NCI-H774 (cell line): ENCODE data around the gene MAN2A2.
"Not testable (repeated sequence)": the region's sequence is repeated elsewhere in the genome, so short reads cannot be mapped to it uniquely, and the experiment has no call there.

Source experiments
- DNase-seq: peaks from one replicate; lab custom pipeline; 2025; lab: John Stamatoyannopoulos, UW

Gene MAN2A2

DNA sequence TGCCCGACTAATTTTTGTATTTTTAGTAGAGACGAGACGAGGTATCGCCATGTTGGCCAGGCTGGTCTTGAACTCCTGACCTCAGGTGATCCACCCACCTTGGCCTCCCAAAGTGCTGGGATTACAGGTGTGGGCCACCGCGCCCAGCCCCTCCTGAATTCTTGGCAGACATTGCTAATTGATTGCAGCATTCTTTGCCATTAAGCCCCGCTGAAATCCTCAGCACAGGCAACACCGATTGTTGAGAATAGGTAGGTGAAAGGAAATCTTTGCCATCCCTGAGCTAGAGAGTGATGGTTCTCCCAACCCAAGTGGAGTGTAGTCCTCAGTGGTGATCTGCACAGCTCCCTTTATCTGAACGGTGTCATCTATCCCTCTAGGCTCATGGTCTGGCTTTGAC is 1.6 kb downstream of the MAN2A2 start:
- no peak for DNase-seq

DNA sequence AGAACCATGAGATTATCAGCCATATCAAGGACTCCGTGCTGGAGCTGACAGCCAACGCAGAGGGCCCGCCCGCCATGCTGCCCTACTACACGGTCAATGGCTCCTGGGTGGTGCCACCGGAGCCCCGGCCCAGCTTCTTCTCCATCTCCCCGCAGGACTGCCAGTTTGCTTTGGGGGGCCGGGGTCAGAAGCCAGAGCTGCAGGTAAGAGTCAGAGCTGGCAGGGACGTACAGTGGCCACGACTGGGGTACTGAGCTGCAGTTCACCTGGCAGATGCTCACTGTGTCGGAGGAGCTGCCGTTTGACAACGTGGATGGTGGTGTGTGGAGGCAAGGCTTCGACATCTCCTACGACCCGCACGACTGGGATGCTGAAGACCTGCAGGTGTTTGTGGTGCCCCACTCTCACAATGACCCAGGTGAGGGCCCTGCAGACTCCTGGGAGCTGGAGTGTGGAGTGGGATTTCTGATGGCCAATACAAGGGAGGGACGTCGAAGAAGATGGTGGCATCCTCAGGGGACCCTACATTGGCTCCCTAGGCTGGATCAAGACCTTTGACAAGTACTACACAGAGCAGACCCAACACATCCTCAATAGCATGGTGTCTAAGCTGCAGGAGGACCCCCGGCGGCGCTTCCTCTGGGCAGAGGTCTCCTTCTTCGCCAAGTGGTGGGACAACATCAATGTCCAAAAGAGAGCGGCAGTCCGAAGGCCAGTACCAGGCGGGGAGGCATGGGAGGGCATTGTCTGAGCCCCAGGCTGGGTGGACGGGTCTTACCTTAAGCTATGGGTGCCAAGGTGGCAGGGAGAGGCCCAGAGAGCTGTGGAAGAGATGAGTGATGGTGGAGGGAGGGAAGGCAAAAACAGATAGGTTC is 2.4 kb downstream of the MAN2A2 start:
- no peak for DNase-seq

- no peak for DNase-seq
Measured at GRCh38 chr15:90906181-90906849, 3.2 kb downstream of the MAN2A2 start.

- no peak for DNase-seq
Measured at GRCh38 chr15:90907051-90907660, 4.1 kb downstream of the MAN2A2 start.

DNA sequence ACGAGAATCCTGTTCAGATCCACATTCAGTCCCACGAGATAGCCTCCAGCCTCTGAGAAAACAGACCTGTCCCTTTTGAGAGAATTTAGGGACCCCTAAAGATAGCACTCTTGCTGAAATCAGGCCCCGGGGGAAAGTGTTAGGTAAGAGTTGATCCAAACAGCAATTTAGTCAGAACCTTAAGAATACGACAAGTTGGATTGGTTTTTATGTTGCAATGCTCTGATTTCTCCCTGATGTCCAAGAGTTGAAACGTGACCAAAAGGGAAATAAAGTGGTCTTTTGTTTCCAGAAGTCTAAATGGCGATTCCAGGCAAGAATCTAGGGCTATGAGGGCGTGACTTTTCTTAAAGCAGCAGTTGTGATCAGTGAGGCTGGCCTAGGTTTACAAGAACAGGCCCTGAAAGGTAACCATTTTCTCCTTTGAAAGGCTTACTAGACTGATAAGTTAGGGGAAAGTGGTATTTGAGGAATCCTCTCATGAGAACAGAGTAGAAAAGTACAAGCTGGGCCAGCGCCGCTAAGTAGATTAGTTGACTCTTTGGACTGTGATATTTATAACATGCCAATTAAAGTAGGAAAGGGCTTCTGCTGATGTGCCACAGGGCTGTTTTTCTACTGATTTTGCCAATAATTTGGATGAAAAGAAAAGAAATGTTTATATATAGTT is 4.9 kb downstream of the MAN2A2 start:
- DNase-seq, result no peak

- DNase-seq, result not testable (repeated sequence)
Measured at GRCh38 chr15:90909449-90909848, 6.3 kb downstream of the MAN2A2 start.

- DNase-seq, result no peak
Measured at GRCh38 chr15:90909976-90910375, 6.9 kb downstream of the MAN2A2 start.

GRCh38 chr15:90910441-90911301 is 7.6 kb downstream of the MAN2A2 start:
- DNase-seq, result no peak

DNA sequence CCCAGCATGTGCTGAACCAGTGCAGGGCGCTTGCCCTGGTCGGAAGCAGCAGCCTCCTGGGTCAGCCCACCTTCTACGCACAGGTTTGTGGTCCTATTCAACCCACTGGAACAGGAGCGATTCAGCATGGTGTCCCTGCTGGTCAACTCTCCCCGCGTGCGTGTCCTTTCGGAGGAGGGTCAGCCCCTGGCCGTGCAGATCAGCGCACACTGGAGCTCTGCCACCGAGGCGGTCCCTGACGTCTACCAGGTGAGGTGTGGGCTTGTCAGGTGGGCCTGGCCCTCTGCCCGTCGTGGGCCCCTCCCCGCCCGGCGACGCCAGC is 8.2 kb downstream of the MAN2A2 start:
- no peak for DNase-seq

DNA sequence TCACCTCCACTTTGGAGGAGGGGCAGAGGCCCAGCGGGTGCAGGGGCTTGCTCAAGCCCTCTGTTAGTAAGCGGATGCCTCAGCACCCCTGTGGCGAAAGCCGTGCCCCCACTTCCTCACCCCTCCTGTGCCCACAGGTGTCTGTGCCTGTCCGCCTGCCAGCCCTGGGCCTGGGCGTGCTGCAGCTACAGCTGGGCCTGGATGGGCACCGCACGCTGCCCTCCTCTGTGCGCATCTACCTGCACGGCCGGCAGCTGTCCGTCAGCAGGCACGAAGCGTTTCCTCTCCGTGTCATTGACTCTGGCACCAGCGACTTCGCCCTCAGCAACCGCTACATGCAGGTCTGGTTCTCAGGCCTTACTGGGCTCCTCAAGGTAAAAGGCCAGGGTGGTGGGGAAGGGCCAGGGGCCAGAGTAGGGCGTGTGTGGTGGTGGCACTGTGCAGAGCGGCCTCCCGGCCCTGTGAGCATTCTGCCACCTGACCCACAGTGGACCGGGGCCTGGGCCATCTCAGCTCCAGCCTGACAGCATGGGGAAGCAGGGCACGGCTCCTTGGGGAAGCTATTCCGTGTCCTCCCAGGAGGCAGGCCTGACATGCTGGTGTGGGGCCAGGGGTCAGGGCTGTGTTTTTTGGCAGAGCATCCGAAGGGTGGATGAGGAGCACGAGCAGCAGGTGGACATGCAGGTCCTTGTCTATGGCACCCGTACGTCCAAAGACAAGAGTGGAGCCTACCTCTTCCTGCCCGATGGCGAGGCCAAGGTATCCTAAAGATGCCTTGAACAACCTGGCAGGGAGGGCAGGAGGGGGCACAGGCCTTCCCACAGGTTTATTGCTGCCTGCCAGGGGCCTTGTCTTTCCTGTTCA is 9.0 kb downstream of the MAN2A2 start:
- no peak for DNase-seq

DNA sequence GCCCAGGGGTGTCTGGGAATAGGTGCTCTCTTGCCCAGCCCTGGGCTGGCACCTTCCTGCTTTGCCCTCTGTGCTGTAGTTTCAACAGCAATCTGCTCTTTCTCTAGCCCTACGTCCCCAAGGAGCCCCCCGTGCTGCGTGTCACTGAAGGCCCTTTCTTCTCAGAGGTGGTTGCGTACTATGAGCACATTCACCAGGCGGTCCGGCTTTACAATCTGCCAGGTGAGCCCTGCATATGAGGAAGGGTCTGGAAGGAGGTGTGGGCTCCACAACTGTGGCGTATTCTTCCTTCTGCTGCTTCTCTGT is 9.6 kb downstream of the MAN2A2 start:
- no peak for DNase-seq

GRCh38 chr15:90913398-90913944 is 10.4 kb downstream of the MAN2A2 start:
- DNase-seq, result no peak

GRCh38 chr15:90914305-90915080 is 11.4 kb downstream of the MAN2A2 start:
- DNase-seq, result no peak

- DNase-seq, result no peak
Measured at GRCh38 chr15:90915216-90915807, 12.2 kb downstream of the MAN2A2 start.

GRCh38 chr15:90915808-90916440 is 12.8 kb downstream of the MAN2A2 start:
- no peak for DNase-seq

- no peak for DNase-seq
Measured at GRCh38 chr15:90916461-90916860, 13.4 kb downstream of the MAN2A2 start.

GRCh38 chr15:90917569-90917968 is 14.5 kb downstream of the MAN2A2 start:
- DNase-seq, result no peak

DNA sequence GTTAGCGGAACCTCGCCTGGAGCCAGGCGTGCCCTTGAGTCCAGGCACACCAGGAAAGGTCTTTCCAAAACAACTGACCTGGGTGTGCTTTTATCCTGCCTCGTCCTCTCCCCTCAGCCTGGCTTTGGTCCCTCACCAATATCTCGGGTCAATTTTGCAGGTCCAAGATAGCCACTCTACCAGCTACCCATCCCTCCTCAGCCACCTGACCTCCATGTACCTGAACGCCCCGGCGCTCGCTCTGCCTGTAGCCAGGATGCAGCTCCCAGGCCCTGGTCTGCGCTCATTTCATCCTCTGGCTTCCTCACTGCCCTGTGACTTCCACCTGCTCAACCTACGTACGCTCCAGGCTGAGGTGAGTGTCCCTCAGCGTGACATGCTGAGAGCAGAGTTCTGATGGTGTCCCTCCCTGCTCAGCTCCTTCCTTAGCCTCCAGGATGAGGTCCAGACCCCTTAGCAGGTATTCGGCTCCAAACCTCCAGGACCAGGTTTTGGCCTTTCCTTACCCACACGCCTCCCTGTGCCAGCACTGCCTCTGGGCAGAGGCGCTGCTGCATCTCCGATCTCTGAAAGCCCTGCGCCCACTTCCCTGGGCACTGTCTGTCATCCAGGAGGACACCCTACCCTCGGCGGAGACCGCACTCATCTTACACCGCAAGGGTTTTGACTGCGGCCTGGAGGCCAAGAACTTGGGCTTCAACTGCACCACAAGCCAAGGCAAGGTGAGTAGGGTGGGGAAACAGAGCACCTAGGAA is 15.1 kb downstream of the MAN2A2 start:
- no peak for DNase-seq
